MM.1S (cell line): ENCODE measurements around the gene BHMT2.

Experiments
- CTCF ChIP-seq: fragments of 300-600 bp; sonication (generic); IDR thresholded peaks from 2 replicates; pipeline ENCODE4 v1.5.1; 2016; ENCODE audit warnings: antibody characterized with exemption, low read length, mixed read lengths
- EZH2 ChIP-seq: fragments of 300-600 bp; sonication (generic); optimal IDR thresholded peaks from 2 replicates; pipeline ENCODE3; 2017; ENCODE audit warnings: low read depth, mild to moderate bottlenecking, antibody characterized with exemption, low read length, mixed read lengths

GRCh38 chr5:79130781-79131180, 61.2 kb downstream of the BHMT2 start:
- TF ChIP-seq CTCF (no peak), EZH2 (no peak)
